NCI-H774 (cell line): Measurements from ENCODE around the gene FTO.

ENCODE experiments used
- DNase-seq: peaks from one replicate; lab custom pipeline; 2025; lab: John Stamatoyannopoulos, UW

FTO gene

GRCh38 chr16:53899431-53899830 is 195.5 kb downstream of the FTO start:
- no peak for DNase-seq

DNA sequence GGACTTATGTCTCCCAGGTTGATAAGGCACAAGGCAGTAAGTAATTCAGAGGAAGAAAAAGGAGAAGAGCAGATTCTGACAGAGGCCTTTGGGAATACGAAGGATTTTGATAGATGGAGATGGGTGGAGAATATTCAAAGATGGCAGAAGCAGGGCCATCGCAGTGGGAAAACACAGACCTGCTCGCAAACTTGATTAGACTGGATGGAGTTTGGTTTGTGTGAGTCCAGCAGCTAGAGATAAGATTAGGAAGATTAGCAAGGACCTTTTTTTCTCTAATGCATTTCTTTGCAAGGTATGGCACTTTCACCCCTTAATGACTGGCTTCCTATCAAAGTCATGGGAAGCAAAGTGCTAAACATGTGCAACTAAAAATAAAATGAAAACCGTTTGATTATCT is 196.7 kb downstream of the FTO start:
- DNase-seq: no peak

- DNase-seq: no peak
Observed at GRCh38 chr16:53901408-53901807, 197.5 kb downstream of the FTO start.

DNA sequence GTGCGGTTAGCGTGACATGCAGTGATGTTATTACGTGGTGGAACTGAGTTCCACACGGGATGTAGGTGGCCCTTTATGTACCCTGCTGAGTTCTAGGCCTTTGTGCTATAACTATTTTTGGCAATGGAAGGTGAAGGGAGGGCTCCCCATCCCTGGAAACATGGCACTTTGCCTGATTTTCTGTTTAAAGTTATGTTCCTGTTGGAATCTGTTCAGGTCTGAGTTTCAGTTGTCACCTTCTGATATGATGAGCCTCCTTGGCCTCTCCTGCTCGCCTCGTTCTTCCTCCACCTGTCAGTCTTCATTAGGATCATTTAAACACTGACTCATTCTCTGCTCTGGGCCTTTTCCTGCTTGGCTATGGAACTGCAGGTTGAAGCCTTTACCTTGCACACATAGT is 200.6 kb downstream of the FTO start:
- DNase-seq: no peak

DNA sequence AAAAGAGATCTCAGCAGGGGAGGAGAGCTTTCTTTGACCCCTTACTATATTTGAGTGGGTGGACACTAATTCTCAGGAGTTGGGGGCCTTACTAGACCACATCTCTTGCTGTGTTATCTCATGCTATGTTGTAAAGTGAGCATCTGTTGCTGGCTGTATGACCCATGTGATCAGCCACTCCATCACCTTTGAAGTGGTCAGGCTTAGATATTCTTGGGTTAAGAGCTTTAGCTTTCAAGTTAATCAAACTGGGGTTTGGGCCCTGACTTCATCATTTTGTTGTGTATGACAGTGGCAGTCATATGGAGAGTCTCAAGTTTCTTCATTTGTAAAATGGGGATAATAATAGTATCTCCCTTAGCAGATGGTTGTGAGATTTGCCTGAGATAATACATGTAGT is 201.1 kb downstream of the FTO start:
- no peak for DNase-seq

DNA sequence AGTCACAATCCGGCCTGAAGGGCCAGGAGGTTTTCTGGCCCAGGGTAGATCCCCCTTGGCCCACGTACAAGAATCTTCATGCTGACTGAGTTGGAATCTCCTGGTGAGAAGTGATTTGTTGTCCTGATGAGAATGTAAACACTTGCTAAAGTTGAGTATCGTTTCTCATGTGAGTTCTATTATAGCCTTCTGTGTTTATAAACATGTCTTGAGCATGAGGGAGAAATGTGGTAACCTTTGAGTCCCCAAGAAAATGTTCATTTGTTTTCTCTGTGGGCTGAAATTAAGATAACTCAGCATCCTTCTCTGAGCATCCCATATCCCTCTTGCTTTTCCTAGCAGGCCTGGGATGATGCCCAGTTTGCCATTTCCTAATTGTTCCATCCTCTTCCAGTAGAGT is 204.8 kb downstream of the FTO start:
- no peak for DNase-seq

GRCh38 chr16:53910990-53911389 is 207.0 kb downstream of the FTO start:
- DNase-seq: no peak

DNA sequence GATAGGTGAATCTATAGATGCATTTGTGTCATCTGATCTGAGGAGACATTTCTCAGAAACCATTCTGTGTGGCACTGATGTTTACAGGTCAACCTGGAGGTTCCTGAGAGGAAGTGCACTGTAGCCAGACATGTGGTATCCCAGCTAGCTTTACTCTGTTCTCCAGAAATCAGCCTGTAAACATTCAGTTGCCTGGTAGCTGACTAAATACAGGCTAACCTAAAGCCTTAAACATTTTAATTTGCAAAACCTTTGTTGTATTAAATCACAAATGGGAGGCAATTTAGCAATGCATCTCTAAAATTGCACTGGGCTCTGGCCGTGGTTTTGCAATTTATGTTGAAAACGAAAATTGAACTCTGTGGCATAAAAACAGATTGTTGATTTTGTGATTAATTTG is 207.6 kb downstream of the FTO start:
- DNase-seq: no peak

DNA sequence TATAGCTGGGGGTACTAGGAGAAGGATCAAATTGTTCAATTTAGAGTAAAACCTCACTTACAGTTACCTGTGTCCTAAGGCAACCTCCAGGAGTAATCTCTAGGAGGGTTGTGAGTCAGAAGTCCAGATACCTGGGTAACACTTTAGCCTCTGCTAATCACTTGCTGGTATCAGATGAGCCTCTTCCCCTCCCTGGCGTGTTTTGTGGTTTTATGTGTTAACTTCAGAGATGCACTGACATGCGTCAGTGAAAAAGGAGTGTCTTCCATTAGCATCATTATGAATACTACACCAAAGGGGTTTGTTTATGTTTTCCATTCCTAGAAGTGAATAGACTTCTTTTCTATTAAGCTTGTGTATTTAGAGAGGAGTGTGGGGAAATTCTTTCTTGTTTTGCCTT is 208.2 kb downstream of the FTO start:
- no peak for DNase-seq

DNA sequence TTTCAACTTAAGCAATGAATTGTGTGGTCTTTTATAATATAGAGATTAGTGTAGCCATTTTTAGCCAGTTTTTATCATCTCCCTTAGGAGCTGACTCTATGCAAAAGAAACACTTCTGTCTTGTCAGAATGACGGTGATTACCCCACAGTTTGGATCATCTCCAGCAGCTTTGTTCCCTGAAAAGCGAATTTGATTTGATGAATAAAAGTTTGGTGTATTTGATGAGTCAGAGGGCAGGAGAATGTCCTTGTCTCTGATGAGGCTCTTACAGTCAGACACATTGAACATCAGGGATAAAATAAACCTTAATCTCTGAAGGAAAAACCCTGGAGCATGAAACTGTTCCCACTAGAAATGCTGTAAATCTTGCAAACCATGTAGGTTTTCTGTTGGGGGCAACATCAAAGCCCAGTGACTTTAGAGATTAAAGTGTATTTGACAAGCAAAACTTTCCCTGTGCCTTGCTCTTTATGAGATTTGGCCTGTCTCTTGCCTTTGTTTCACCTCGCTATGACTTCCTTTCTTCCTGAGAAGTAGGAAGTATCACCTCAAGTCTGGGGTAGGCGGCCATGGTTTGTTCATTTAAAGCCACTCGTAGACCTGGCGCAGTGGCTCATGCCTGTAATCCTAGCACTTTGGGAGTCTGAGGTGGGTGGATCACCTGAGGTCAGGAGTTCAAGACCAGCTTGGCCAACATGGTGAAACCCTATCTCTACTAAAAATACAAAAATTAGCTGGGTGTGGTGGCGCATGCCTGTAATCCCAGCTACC is 209.3 kb downstream of the FTO start:
- no peak for DNase-seq

- no peak for DNase-seq
Observed at GRCh38 chr16:53913920-53914319, 210.0 kb downstream of the FTO start.

DNA sequence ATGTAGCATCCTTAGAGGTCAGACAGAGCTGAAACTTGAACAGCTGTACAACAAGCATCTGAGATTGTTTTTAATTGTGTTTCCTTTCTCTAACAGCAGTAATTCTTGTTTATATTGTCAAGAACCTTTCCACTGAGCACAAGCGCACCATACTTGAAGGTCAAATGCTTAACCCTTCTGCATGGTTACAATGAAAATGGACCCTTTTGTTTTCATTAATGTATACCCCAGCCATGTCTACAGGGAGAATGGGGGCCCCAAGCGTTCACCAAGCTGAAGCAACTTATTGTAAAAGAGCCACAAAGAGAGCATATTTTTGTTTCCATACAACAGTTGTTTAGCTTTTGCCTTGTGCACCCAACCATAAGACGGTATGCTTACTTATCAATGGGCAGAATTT is 210.8 kb downstream of the FTO start:
- no peak for DNase-seq

DNA sequence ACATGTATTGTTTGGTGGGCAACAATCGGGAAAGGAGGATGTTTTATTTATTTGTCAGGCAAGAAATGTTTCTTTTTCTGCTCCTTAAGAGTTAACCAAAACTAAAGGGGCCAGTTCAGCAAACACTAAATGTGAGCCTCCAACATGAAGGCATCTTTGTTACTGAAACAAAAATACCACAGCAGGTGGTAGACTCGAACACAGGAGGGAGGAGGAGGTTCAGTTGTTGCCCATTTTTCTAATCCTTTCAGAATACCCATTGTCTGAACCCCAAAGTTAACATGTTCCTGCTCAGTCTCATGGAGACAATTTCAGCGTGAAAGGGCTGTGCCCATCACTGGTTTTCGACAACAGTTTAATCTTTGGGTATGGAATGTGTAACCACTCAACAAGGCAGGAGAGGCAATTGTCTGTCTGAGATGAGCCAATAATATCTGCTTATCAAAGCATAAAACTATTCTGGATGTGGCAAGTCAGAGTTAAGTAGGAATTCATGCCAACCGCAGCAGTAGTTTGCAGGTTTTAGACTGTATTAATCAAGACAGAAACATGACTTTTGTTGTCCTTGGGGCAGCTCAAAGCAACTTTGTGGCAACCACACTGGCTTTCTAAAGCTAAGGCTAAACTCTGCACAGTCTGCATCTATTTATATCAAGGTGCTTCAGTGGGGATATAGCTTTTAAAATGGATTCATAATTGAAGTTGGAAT is 211.7 kb downstream of the FTO start:
- no peak for DNase-seq

GRCh38 chr16:53920988-53921387 is 217.0 kb downstream of the FTO start:
- DNase-seq: no peak

DNA sequence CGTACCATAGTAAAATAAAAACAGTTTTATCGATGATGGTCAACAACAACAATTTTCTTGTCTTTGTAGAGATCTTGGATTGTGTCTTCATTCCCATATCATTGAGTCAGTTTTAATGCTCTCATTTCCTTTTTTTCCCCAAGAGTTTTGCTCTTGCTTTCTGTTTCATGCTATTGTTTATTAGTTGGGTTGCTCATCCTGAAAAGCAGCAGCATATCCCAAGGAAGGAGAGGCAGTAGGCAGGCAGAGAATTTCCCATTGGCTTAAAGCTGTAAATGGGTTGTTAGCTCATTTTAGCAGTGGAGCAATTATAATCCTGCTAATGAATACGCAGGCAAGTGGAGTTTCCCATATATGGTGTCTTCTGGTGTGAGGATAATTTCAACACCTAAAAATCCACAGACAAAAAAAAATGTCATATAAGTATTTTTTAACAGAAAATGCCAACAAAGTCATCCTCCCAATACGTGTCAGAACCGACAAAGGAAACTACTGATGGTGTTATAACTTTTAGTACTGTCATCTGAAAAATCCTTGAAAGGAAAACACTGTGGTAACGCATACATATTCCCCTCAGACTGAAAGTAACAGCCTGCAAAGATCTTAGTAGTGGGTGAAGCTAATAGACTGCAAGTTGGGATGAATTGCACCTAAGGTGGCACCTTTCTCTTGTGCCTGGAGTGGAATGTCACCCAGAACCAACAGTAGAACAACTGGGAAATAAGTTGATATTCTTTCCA is 218.3 kb downstream of the FTO start:
- DNase-seq: no peak

DNA sequence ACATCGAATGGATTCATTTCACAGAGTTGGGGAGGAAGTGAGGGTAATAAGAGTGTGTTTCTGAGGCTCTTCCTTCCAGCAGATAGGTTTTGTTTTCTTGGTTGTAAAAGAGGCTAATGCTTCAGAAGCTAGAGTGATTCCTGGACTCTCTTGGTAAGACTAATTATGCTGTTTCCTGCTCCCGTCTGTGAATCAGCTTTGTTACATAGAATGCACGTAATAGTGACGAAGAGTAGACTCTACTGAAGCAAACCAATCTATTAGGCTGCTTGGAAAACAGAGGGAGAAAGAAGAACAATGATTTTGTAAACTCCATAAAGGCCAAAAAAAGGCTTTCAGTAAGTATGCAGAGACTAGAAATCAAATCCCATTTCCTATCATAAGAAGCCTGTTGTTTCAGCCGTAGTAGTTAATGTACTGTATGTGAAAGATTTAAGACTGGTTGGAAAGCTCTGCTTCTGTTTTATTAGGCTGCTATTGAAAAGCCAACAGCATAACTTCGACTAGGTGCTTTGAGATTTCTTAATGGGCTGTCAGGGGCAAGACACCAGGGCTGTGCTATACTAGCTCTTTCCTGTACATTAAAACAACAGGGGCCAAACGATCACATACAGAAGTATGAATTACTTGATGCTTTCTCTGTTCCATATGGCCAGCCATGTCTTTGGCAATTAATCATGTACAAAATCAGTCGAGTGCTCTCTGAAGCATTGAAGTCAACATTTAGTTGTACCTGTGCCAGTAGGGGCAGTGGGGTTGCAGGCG is 219.0 kb downstream of the FTO start:
- DNase-seq: no peak

- no peak for DNase-seq
Observed at GRCh38 chr16:53924331-53925106, 220.6 kb downstream of the FTO start.

- DNase-seq: no peak
Observed at GRCh38 chr16:53925107-53925410, 221.1 kb downstream of the FTO start.

- no peak for DNase-seq
Observed at GRCh38 chr16:53925526-53925925, 221.6 kb downstream of the FTO start.

DNA sequence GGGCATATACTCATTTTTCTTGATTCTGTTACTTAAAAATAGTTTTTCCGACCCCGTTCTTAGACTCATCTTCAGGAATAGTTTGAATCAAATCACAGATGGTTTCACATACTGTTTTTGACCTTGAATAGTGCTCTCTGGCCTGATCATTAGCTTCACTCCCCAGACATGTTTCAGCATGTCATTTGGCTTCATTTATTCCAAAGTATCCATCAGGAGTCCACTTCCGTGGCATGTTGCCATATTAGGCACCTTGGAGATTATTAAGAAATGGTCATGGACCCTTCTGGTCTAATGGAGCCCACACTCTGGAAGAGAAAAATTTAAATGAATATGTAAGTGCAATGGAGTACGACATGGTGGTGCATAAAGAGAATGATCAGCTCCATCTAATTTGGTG is 222.3 kb downstream of the FTO start:
- no peak for DNase-seq

GRCh38 chr16:53932975-53933374 is 229.0 kb downstream of the FTO start:
- no peak for DNase-seq

DNA sequence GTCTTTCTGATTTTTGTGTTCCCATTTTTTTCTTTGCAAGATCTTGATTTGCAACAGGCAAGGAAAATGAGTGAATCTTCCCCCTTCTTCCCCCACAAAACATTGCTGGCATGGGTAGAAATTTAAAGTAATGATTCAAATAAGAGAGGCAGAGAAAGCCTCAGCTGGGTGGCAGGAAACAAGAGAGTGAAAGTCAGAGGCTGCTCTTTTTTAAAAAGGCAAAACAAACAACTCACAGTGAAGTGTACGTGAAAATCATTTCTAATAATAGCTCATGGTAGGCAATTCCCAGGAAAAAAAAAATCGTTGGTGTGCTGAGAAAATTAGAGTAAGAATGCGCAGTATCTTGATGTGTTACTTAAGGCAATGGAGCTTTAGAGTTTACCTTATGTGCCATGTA is 229.5 kb downstream of the FTO start:
- DNase-seq: no peak
